ENCODE results near the gene CDPF1. TPM values are rescaled to one million over a fixed set of nuclear protein-coding genes. Genes with fewer than 3 reads are reported as not detected.

The CDPF1 gene
- total and polyA plus RNA-seq, 2 of the 4 experiments (the other 2 are of a cell fraction) = 11.5 to 14.5 TPM

GRCh38 chr22:46240506-46240905, 9.6 kb downstream of the CDPF1 start:
- intact Hi-C loops (cut with micrococcal nuclease) (no loop called here), in situ Hi-C loops (cut with MboI; ENCODE audit: low sequenced_read_pairs) (no loop called here), dilution Hi-C loops (cut with HindIII; ENCODE audit: low sequenced_read_pairs, unreplicated experiment) (no loop called here)
- Histone ChIP-seq H4K91ac (ENCODE audit: insufficient read depth, low read depth, low read length) (no peak overlapping the region), H2BK120ac (ENCODE audit: low read depth, low read length) (no peak overlapping the region), H4K20me1 (ENCODE audit: insufficient read depth, low read length) (no peaks in the 10 kb centered on the region; the same call in 1 of the 2 replicates), H3K79me1 (ENCODE audit: low read depth in 1 of 2, low read length in 2 of 2) (peaks cover 0 to 6% of the 10 kb centered on the region in 2 experiments; a peak in 2 of 4 replicates), H3K4me3 (ENCODE audit: insufficient read depth, low read depth, low read length) (no peak overlapping the region), H2AK5ac (ENCODE audit: low read depth, low read length) (no peak overlapping the region), H3K9me1 (ENCODE audit: insufficient read depth, low read length) (peaks cover 7% of the 10 kb centered on the region), H3K18ac (ENCODE audit: low read depth, low read length) (no peak overlapping the region), H3K4ac (ENCODE audit: low read depth, low read length) (no peak overlapping the region), H2AK9ac (replicated peaks; ENCODE audit: low read depth, low read length, poor library complexity) (no peak overlapping the region), H3K4me2 (ENCODE audit: low read depth, low read length) (no peak overlapping the region), H2AFZ (replicated peaks; ENCODE audit: low read length, poor library complexity) (no peak overlapping the region), H3K36me3 (ENCODE audit: control insufficient read depth, insufficient read depth, low read length) (peaks cover 28% of the 10 kb centered on the region), H2BK5ac (ENCODE audit: low read depth, low read length, poor library complexity, severe bottlenecking) (no peak overlapping the region), H3K4me1 (ENCODE audit: control insufficient read depth, insufficient read depth, low read length) (peaks cover 4% of the 10 kb centered on the region), H4K5ac (ENCODE audit: low read depth, low read length) (no peak overlapping the region), H3K27ac (ENCODE audit: insufficient read depth, low read length) (no peak overlapping the region), H3K56ac (ENCODE audit: extremely low read depth, insufficient read depth, low read length) (no peak overlapping the region), H2BK15ac (ENCODE audit: low read depth, low read length) (no peak overlapping the region), H3K9me3 (ENCODE audit: control insufficient read depth, insufficient read depth, low read length) (no peaks in the 10 kb centered on the region), H2BK20ac (ENCODE audit: low read depth, low read length) (no peak overlapping the region), H3K27me3 (ENCODE audit: control insufficient read depth, insufficient read depth, low read length) (no peaks in the 10 kb centered on the region), H3K14ac (replicated peaks; ENCODE audit: low read depth, low read length) (no peak overlapping the region), H3K9ac (ENCODE audit: low read depth, low read length) (no peak overlapping the region), H3K23ac (ENCODE audit: low read depth, low read length) (no peak overlapping the region), H4K8ac (ENCODE audit: low read depth in 2 of 2, low read length in 2 of 2) (no peak overlapping the region)
- 100% methylated on average over 2 of the region's 6 CpGs; no CpG with 5 or more reads in 1 of the 2 experiments for WGBS, 2 experiments (ENCODE audit: extremely low coverage in 2 of 2, insufficient read length in 1 of 2)
- BruUV-seq (replicated peaks) = TSS peak; percentile 4
- POLR2A ChIA-PET (ENCODE audit: unreplicated experiment) = no interaction called here
- CTCF ChIA-PET = no interaction called here
- DNase-seq (no peak), ATAC-seq (ENCODE audit: low read depth) (no peak)
- TF ChIP-seq BHLHE40 (IDR thresholded peaks at IDR 0.05; ENCODE audit: low read depth, low read length) = no peak
- TF ChIP-seq MAZ (IDR thresholded peaks at IDR 0.05; ENCODE audit: borderline replicate concordance, low read depth, low read length) = no peak
- TF ChIP-seq CEBPB (IDR thresholded peaks at IDR 0.05; ENCODE audit: low read depth, low read length) = no peak
- TF ChIP-seq SMC3 (IDR thresholded peaks at IDR 0.05; ENCODE audit: low read depth, low read length) = no peak
- no peak for TF ChIP-seq ELK1 (IDR thresholded peaks at IDR 0.05; ENCODE audit: borderline replicate concordance, low read depth, low read length)
- TF ChIP-seq RFX5 (IDR thresholded peaks at IDR 0.05; ENCODE audit: low read depth, low read length) = no peak
- TF ChIP-seq RAD21 (IDR thresholded peaks at IDR 0.05; ENCODE audit: low read length) = no peak
- TF ChIP-seq CTCF (conservative IDR thresholded peaks at IDR 0.05; ENCODE audit: low read depth, low read length) = no peak
- TF ChIP-seq RCOR1 (IDR thresholded peaks at IDR 0.05; ENCODE audit: insufficient replicate concordance, low read length) = no peak
- TF ChIP-seq POLR2A (IDR thresholded peaks at IDR 0.05; ENCODE audit: low read depth, low read length) = no peak
- TF ChIP-seq MXI1 (IDR thresholded peaks at IDR 0.05; ENCODE audit: borderline replicate concordance, low read depth, low read length) = no peak
- TF ChIP-seq, protein P1, sequence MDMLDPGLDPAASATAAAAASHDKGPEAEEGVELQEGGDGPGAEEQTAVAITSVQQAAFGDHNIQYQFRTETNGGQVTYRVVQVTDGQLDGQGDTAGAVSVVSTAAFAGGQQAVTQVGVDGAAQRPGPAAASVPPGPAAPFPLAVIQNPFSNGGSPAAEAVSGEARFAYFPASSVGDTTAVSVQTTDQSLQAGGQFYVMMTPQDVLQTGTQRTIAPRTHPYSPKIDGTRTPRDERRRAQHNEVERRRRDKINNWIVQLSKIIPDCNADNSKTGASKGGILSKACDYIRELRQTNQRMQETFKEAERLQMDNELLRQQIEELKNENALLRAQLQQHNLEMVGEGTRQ (IDR thresholded peaks at IDR 0.05; ENCODE audit: low read depth, low read length) = no peak
- TF ChIP-seq CHD1 (IDR thresholded peaks at IDR 0.05; ENCODE audit: low read depth, low read length) = no peak
- no peak for TF ChIP-seq FOS (IDR thresholded peaks at IDR 0.05; ENCODE audit: low read depth, low read length)
- TF ChIP-seq NFE2L2 (IDR thresholded peaks at IDR 0.05; ENCODE audit: low read depth, low read length) = no peak
- TF ChIP-seq MAFK (IDR thresholded peaks at IDR 0.05; ENCODE audit: low read depth, low read length) = no peak
